ENCODE measurements around the gene KLF5.

GRCh38 chr13:73075954-73076353 is 17.1 kb downstream of the KLF5 start:
- TF ChIP-seq ZNF232 (CRISPR knock-in tag; IDR thresholded peaks at IDR 0.05), result no peak
- no peak for TF ChIP-seq E2F5 (CRISPR knock-in tag; IDR thresholded peaks at IDR 0.05)
- TF ChIP-seq FOXP1 (CRISPR knock-in tag; IDR thresholded peaks at IDR 0.05; ENCODE audit: borderline replicate concordance), result no peak
- no peak for TF ChIP-seq CTCF (IDR thresholded peaks at IDR 0.05)
- no peak for TF ChIP-seq RELA (CRISPR knock-in tag; IDR thresholded peaks at IDR 0.05; ENCODE audit: borderline replicate concordance)
- TF ChIP-seq CREM (CRISPR knock-in tag; IDR thresholded peaks at IDR 0.05), result no peak
- TF ChIP-seq ZBTB43 (CRISPR knock-in tag; IDR thresholded peaks at IDR 0.05), result no peak
- TF ChIP-seq, protein P1, sequence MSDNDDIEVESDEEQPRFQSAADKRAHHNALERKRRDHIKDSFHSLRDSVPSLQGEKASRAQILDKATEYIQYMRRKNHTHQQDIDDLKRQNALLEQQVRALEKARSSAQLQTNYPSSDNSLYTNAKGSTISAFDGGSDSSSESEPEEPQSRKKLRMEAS (CRISPR knock-in tag; IDR thresholded peaks at IDR 0.05), result no peak
- no peak for TF ChIP-seq ZNF138 (CRISPR knock-in tag; conservative IDR thresholded peaks at IDR 0.05)

Measured in WTC11 (cell line).